Stimulated activated CD4-positive, alpha-beta T cell treated with anti-CD3 and anti-CD28 coated beads, Interleukin-1b, Interleukin-23, amount 100 ng/mL, for 4 hours (primary cell): ENCODE results near the gene SGMS1.

ENCODE experiments used
- DNase-seq, 2 donors: peaks; one replicate each; pipeline ENCODE4 v3.0.0-alpha.2; 2020; ENCODE audit warnings: low read depth in 2 of 2

SGMS1 gene

DNA sequence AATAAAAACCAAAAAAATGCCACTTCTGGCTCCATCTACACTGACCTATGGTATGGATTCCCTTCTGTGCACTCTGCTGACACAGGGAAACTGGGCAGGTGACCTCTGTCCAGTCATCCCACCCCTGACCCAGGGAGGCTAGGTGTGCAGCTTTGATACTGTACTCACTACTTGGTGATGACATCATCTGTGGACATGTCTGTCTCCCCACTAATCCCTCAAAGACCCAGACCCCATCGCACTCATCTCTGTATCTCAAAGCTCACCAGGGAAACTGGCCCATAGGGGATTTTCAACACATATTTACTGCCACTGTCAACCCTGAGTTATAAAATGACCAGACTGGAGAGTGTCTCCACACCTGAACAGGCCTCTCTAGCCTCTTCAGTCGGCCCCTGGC lies 10.6 kb downstream of the SGMS1 start:
- DNase-seq = no peak

DNA sequence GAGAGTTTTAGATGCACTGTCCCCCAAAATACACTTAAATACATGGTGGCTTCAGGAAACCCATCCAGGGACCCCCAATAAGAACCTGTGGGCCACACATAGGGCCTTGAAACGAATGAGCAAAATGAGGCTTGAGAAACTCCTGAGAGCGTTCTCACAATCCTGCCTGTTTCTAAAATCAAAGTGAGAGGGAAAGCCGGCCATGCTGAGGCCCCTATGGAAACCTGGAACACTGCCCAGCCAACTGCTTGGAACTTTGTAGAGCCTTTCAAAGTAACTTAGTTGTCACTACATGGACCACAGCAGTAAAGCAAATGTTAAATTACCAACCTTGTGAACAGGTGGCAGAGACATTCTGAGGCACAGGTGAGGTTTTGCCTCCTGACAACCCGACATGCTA lies 13.4 kb downstream of the SGMS1 start:
- DNase-seq = no peak

DNA sequence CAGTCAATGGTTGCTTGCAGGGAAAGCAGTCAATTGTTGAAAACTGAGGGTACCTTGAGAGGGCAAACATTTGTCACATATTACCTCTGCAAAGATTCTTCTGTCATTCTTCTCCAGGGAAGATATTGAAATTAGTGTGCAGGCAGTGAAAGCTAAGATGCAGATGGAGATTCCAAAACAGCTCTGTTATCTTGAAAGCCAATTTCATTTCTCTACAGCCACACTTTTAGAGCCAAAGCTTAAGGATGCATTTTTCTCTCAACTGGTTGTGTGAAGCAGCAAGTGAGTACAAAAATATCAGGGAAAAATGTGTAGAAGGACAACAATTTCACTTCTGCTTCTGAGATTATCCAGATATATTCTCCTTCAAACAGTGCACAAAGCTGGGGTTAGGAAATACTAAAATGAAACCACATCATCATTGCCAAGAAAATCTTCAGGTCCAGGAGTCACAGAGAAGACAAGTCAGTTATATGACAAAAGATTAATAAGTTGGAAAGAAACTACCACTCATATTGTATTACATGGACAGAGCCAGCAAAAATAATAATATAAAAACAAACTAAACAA lies 16.3 kb downstream of the SGMS1 start:
- DNase-seq = no peak

DNA sequence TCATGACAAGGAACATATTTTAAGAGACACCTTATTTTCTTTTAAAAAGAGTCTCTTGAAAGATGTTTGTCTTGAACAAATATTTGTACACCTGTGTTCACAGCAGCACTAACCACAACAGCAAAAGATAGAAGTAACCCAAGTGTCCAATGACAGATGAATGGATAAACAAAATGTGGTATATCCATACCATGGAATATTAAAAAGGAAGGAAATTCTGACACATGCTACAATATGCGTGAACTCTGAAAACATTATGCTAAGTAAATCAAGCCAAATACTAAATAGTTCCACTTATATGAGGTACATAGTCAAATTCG lies 17.8 kb downstream of the SGMS1 start:
- DNase-seq = no peak

DNA sequence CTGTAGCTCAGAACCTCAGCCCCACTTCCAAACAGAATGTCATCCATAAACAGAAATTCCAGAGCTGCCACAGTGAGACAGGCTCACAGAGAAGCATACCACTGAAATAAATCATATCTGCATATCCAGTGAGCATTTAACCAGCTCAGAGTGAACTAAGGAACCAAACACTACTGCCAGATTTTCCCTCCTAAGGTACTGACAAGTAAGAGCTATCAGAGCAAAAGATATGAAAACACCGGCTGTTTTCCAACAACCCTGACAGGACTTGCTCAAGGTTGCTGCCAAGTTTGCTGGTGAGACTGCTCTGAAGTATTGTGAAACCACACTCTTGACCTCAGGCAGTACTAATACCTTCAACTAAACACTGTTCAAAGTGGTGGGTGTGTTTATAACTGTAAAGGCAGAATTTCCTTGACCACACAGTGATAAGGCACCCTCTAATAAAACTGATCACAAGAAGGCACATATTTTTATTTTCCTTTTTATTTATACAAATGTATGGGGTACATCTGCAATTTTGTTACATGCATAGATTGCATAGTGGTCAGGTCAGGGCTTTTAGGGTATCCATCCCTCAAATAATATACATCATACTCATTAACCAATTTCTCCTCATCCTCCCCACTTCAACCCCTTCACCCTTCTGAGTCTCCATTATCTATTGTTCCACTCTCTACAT lies 18.3 kb downstream of the SGMS1 start:
- no peak for DNase-seq

DNA sequence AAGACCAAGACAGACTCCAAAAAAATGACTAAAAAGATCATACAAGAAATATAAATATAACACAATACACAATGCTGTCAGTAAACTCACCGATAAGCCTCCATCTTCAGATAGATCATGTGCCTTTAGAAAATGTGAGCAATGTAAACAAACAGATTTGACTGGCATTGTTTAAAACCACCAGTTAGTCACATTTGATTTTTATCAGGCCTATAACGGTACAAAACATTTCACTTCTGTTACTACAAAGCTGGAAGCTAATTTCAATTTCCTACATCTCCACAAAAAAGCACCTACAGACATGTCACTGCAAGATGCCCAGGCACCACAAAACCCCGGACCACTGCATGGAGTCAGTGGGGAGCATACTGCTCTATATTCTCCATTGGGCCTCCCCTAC lies 18.9 kb downstream of the SGMS1 start:
- DNase-seq = no peak

DNA sequence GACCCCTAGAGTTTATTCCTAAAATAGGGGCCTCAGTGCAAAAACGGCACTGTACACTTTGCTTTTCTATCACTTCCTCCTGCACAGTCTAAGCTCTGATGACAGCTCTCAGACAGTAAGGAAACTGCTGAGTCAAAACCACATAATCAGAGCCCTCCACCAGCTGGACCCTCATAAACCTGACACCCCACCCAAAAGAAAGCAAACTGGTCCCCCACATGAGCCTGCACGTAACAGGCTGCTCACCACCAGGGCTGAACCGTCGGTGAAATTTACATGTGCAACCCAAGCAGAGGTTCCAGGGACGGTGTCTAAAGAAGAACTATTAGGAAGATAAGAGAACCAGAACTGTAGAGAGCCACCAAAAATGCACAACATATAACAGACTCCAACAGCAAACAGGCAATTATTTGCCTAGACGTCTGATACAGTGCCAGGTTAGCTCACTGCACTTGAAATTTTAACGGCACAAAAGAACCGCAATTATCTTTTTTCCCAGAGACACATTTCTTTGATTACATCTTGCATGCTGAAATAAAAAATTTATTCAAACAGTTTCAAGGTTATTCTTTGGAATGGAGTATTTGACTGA lies 19.6 kb downstream of the SGMS1 start:
- no peak for DNase-seq

DNA sequence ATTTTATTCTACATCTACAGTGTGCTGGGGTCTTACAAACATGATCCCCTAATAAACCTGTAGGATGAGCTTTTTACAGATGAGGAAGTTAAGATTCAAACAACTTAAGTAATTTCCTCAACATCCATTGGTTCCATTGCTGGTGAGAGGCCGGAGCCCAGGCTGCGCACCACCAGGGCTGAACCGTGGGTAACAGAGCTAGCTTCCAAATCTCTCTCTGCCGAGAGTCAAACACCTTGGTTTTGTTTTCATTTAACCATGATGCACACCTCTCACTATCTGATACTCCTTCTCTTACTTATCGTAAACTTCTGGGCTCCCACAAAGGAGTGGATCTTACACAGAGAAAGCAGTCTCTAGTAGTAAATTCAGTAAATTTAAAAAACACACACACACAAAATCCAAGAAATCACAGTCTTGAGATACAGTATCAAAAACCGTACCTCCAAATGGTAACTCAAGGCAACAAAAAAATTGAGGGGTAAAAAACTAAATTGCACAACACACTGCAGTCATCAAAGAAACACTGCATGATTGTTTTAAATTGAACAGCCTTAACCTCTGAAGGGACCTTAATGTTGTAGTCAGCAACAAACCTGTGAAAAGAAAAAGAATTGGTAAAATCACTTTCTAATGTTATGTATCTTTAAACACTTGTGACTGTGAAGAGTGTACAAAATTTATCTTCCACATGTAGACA lies 20.5 kb downstream of the SGMS1 start:
- DNase-seq = no peak

DNA sequence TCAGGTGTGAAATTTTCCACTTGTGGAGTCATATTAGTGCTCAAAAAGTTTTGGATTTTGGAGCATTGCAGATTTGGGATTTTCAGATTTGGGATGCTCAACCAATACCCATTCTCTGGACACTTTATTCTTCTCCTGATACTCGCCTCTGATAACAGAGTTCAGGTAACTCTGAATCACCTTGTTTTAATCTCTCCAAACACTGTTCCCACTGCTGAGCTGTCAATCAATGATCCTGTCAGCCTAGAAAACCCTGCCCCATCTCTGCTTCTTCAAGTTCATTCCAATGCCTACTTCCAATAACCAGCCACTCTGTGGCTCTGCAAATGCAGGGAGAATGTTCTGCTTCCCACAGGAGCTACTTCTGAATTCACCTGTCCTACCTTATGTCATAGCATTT lies 21.8 kb downstream of the SGMS1 start:
- DNase-seq = no peak

DNA sequence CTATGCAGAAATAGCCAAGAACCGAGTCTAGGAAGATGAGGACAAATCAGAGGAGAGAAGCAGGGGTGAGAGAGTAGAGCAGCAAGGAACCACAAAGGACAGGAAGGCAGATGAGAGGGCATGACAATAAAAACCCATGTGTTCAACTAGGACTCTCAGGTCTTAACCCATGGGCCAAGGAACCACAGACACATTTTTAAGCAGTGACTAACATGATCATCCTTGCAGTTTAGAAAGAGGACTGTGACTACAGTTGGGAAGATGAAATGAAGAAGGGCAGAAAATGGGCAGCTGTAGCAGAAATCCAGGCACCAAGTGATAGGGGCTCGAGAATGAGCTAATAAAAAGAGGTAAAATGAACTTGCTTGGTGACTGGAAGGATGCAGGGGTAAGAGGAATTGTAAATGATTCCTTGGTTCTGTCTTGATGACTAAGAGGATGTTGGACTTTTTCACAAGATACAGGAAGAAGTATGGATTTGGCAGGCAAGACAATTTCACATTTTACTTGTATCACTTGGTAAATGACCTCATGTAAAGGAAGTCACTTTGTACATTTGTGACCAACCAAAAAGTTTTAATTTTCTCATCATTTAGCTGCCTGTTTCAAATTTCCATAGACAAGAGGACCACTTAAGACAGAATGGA lies 22.8 kb downstream of the SGMS1 start:
- DNase-seq = no peak

DNA sequence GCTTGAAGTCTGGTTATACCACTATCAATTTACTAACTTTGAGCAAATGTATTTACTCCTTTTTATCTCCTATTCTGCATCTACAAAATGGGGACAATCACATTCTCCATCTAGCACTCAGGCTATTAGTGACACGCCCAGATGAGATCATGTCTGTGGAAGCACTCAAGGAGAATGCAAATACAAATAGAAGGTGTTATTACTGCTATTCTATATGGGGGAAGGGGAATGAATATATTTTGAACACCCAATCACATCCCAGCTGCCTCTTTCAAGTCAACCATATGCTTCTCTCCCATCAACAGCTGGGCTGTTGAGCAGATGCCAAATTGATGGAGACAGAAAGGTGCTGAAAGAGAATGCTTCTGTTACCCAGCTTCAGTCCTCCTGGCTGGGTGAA lies 23.5 kb downstream of the SGMS1 start:
- no peak for DNase-seq

DNA sequence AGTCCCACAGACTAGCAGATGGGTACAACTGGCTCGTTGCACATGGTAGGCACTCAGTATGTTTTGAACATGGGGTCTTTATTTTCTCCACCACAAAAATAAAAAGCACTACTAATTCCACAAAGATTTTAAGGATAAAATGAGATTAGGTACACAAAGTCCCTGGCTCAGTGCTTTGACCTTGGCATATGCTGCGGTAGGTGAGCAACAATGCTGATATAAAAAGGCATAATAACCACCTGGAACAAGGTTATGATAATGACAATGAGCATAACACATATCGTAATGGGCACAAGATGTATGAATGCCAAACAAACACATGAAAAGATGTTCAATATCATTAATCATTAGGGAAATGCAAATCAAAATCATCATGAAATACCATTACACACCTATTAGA lies 26.9 kb downstream of the SGMS1 start:
- no peak for DNase-seq

DNA sequence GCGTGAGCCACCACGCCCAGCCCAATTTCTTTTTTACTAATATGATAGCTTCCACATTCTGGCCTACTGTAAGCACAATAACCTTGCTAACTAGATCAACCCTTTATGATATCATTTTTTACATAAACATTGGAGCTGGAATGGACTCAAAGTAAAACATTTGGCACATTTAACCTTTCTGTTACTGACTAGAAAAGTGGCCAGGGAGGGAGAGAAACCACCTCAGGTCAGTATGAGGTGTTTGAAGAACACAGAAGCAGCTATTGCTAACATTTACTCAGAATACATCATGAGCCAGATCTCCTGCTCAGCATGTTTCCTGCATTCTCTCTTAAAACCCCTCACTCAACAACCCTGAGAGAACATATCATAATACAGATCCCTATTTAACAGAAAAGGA lies 27.3 kb downstream of the SGMS1 start:
- DNase-seq = no peak

DNA sequence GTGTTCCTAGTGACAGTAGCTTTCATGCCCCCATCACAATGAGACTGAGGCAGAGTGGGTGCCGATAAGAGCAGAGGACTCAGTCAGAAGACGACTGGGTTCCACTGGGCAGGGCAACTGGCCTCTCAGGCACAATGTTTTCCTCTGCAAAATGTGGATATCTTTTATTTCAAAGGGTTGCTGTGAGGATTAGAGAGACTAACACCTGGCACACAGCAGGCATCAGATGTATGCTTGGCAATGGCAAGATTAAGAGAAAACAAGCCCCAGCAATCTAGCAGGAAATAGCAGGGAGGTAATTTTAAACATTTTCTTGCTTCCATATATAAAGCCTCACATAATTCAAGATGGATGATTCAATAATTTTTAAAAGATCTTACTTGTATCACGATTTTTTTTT lies 28.0 kb downstream of the SGMS1 start:
- DNase-seq = no peak

DNA sequence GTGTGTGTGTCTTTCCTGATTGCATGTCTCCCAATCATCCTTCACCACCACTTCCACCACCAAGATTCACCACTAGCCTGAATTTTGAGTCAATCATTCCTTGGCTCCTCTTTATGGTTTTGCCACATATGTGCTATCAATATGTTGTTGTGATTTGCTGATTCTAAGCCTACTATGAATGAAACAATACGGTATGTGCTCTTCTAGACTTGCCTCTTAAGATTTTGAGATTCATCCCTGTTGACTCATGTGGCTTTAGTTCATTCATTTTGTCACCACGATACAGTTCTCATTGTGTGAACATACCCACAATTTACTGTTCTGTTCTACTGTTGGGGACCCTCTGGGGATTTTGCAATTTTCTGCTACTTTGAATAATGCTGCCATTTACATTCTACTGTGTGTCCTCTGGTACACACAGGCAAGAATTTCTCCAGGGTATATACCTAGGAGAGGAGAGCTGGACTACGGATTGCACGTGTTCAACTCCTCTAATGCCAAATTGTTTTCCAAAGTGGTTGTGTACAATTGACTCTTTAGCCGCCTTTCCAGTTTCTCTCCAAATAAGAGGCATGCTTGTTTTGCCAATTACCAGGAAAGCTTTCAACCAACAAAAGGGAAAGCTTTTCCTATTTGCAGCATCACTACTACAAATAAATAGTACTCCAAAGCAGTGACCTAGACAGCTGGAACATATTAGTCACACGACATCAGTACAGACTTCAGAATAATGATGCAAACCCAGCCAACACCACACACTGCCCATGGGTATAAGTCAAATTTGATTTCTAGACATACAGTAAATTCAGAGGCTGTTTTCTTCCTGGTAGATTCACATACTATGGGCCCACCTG lies 30.0 kb downstream of the SGMS1 start:
- no peak for DNase-seq

DNA sequence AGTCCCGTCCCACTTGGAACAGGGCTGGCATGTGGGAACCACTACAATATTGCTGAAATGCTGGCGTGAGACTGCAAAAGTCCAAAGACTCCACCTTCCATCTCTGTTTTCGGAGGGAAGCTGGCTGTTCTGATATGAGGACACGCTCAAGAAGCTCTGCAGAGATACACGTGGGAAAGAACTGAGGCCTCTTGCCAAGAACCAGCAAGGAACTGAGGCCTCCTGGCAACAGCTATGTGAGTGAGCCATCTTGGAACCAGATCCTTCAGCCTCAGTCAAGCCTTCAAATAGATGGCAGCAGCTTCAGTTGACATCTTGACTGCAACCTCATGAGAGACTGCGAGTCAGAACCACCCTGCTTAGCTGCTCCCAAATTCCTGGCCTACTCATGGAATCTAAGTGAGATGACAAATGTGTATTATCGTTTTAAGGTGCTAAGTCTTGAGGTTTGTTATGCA lies 30.8 kb downstream of the SGMS1 start:
- no peak for DNase-seq

DNA sequence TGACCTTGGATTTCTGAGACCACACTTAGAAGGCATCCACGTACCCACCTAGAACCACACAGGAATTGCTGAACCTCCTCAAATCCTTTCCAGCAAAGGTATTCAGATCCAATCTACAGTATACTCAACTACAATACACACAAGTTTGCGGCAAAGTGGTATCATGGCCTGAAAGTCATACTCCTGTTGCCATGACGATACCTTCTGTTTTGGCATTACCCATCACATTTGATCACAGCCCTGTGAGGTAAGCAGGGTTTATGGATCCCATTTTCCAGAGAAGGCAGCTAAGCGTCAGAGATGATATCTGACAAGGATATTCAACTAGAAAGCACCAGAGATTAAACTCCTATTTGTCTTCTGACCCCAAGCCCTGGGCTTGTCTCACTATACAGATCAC lies 32.8 kb downstream of the SGMS1 start:
- no peak for DNase-seq

DNA sequence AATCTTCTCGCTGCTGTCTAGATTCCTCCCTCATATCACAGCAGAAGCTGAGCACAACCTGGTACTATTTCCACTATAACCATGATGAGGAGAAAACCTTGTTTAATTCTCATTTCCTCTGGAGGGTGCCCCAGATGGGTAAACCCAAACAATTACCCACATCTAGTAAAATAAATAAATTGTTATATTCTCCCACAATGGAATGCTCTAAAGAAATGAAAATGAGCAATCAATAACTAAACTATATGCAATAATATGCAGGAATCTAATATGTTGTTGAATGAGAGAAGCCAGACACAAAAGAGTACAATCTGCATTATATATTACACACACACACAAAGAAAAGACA lies 37.0 kb downstream of the SGMS1 start:
- no peak for DNase-seq

DNA sequence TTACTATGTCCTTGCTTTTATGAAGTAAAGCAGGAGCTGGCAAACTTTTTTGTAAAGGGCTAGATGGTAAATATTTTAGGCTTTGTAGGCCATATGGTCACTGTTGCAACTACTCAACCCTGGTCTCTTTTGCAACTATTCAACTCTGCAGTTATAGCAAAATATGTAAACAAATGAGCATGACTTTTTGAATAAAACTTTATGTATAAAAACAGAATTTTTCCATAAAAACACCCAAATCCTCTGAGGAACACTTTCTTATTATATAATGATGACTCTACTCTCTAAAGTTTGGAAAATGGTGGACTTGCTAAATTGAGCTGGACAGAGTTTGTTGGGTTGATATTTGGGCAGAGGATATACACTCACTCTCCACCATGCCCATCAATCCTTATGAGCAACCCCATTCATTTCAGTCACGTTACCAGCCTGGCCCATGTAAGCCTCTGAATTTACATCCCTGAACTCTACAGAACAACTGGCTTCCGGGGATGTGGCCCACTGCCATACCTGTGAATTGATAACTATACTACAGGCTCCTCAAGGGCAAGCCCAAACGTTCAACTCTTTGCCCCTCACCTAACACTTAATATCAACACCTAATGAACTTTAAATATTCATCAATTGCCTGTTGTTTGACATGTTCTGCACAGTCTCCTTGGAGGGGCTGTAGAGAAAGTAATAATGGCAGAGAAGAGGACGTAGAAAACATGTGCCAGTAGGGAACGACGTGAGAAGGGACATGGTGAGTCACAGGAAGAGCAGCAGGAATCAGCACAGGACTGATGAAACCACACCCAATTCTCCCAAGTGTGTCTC lies 37.6 kb downstream of the SGMS1 start:
- no peak for DNase-seq

DNA sequence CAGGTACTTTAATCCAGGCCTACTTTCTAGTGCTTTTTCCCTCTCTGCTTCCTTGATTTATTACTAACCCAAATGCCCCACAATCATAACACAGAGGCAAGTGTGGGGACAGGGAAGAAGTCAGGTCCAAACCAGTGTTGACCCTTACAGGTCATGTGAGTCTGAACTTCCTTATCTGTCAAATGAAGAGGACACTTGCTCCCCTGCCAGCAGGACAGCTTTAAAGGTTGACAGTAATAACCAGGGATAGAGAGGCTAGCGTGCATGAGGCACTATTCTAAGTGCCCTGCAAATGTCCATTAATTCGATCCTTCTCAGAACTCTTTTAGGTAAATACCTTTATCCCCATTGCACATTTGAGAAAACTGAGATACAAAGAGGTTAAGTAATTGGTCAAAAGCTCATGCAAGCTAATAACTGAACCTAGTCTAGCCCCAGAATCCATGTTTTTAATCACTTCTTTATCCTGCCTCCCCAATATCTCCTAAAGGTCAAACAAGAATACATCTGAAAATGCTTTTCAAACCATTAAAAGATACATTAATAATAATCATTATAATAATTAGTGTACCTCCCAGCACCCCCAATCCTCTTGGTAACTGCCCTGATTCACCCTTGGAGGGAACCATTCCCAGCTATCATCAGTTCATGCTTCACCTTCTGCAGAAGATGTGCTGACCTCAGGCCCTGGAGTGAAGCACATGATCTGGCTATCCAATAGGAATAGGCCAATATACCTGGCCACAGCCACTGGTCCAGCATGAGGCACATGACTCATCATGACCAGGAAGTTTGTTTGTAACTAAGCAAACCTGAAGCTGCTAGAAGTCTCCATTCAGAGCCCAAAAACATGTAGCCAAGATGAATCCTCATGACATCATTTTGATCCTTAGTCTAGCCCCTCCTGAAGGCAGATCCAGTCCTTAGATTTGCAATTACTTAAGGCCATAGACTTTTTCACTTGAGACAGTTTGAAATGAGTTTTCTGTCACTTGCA lies 40.7 kb downstream of the SGMS1 start:
- DNase-seq = no peak
